ENCODE data around the gene KIF20B.

- TF ChIP-seq POLR2AphosphoS5 (IDR thresholded peaks at IDR 0.05; ENCODE audit: low read depth, low read length) (no peak), CTCF (IDR thresholded peaks at IDR 0.05) (no peak)
These were observed 94.5 kb downstream of the KIF20B start for GRCh38 chr10:89795840-89796239.
